GM12872 (cell line): ENCODE results near the gene FOXN3.

ENCODE experiments used
- TF ChIP-seq, protein P1 (sequence below): IDR thresholded peaks from 3 replicates; pipeline ENCODE4 v1.5.1; 2011; ENCODE audit warnings: low read depth, mild to moderate bottlenecking, low read length, moderate library complexity; ENCODE audit not compliant: insufficient read depth

FOXN3 gene

DNA sequence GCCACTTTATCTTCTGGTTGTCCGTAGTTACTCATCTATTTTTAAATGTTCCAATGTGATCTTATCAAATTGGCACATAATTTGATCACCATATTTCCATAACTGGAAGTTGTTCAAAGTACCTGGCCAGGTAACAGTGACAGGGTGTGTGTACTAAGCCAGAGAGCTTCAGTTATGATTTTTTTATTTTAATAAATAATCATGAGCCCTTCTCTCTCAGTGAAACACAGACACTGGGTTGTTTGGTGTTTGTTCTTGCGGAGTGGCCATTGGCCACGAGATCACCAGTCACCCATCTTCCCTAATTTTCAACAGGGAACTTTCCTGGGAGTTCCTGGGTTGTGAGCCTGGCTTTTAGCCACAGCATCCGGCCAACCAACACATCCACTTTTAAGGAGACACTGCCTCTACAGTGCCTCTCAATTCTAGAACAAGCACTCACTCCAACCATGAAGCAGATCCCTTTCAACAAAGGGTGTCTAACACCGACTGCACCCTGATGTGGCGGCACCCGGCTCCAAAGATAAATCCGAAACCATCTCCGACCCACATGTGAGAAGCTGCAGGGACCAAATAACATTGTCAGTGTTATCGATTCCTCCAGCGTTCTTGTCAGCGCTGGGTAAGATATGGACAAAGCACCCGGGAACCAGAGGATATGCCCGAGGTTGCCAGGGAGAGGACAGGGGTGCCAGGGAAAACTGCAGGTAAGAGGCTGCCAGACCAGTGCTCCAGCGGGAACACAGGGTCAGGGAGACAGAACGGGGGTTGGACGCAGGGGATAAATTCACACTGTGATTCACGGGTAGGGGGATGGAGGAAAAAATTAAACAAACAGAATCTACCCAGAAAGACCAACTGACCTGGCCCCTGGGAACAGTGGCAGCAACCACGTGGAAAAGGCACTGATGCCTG, 49.9 kb downstream of the FOXN3 start:
- TF ChIP-seq, protein P1, sequence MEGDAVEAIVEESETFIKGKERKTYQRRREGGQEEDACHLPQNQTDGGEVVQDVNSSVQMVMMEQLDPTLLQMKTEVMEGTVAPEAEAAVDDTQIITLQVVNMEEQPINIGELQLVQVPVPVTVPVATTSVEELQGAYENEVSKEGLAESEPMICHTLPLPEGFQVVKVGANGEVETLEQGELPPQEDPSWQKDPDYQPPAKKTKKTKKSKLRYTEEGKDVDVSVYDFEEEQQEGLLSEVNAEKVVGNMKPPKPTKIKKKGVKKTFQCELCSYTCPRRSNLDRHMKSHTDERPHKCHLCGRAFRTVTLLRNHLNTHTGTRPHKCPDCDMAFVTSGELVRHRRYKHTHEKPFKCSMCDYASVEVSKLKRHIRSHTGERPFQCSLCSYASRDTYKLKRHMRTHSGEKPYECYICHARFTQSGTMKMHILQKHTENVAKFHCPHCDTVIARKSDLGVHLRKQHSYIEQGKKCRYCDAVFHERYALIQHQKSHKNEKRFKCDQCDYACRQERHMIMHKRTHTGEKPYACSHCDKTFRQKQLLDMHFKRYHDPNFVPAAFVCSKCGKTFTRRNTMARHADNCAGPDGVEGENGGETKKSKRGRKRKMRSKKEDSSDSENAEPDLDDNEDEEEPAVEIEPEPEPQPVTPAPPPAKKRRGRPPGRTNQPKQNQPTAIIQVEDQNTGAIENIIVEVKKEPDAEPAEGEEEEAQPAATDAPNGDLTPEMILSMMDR, result no peak

DNA sequence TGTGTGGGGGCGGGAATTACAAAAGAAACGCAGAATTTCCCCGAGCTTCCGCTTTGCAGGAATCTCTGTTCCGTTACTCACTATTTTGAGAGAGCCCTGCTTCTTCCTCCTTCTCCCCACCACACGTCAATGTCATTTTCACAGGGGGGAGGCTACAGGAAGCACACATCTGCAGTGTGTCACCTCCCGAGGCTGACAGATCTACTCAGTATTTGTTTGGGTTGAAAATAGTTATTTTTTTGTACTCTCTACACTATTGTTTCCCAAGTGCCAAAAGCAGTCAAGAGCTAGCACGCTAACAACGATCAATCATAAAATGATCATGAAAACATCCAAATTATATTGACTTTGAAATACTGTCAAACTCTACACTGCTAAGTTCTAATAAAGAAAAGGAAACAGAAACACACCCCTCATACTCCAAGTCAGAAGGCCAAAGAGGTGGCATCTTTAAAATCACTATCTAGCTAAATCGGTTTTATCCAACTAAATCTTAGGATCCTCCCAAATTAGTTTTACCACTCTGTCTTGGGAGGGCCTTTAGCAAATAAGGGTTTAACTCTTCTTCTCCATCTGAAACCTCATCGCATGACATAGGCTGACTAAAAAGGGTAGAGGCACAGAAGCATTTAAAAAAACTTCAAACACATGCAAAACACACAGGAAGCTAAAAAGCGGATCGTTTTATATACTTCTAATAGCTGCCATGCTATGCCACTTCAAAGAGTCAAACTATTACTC, 51.8 kb downstream of the FOXN3 start:
- TF ChIP-seq, protein P1, result no peak

DNA sequence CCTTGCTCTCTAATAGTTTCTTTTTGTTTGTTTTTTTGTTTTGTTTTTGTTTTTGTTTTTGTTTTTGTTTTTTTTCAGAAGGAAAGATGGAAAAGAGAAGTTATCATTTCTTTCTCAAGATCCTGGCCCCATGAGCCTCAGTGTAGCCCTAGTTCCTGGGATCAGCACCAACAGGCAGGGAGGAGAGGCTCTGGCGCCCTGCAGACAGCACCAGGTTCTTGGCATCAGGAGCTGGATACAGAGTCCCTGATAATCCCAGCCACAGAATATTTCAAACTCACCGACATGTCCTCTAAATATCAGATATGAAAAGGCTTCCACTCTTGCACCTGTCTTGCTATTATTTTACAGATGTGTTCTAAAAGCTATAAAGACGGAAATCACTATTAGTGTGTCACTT, 52.7 kb downstream of the FOXN3 start:
- TF ChIP-seq, protein P1, result no peak

DNA sequence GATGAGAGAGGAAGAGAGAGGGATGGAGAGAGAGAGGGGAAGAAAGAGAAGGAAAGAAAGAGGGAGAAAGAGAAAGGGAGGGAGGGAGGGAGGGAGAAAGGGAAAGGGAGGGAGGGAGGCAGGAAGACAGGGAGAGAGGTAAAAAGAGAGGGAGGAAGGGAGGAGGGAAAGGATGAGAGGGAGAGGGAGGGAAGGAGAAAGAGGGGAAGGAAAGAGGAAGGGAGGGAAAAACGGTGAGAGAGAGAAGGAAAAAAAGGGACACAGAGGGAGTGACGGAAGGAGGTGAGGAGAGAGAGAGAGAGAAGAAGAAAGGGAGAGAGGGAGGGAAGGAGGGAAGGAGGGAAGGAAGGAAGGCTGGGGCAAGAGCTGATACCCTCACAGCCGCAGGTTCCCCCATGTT, 56.8 kb downstream of the FOXN3 start:
- TF ChIP-seq, protein P1, result no peak

DNA sequence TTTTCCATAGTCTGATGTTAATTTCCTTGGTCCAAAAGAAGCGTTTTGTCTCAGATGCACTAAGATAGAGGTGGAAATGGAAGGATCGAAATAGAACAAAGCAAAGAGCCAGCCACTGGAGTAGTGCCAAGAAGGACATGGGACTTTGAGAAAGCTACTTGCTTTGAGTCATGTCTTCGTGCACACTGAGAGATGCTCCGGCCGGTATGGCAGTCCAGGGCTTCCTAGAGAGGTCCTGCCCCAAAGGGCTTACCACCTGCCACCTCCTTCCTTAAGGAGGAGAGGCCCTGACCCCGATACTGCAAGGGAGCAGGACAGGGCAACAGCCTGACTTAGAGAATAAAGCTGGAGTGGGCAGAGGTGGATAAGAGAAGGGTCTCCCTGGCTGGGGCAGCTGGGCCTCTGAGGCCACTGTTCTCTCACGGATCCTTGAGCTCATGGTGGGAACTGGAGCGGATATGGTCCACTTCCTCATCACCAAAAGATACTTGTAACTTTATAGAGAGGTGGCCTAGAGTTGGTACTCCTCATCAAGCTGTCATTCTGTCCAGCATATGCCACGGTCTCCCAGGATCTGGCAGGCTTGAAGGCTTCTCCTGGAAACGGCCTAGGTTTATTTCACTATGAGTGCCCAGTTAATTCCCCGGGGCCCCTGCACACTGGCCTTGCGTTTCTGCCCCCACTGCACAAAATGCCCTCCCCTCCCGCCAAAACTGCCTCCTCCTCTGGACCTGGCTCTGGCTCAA, 57.4 kb downstream of the FOXN3 start:
- TF ChIP-seq, protein P1, result no peak

DNA sequence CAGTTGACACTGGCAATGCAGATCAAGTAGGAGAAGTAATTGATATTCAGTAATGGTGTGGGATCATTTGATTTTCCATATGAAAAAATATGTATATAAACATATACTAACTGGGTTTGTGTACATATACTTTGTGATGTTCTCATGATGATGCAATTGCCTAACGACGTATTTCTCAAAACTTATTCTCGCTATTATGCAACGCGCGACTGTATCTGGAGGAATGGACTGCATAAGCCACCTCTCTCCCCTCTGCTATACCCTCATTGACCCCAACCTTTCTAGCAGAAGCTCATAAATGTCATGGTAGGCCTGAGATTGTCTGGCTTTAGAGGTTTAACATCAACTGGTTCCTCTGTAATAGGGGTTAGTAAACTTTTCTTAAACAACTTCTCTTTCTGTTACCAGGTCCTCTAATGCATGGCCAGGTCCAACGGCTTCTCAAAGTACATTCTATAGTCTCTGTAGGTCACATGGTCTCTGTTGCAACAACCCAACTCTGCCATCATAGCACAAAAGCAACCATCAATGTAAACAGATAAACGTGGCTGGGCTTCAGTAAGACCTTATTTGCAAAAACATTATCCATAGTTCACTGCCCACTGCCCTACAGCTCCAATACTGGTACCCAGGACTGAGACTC, 59.3 kb downstream of the FOXN3 start:
- TF ChIP-seq, protein P1, result no peak
